ENCODE results near the gene DHX35.

DHX35 gene

GRCh38 chr20:39067526-39068216 lies 105.5 kb downstream of the DHX35 start:
- peak; percentile 38 for DNase-seq

- DNase-seq, result no peak
Measured at GRCh38 chr20:39069976-39070375, 107.8 kb downstream of the DHX35 start.

GRCh38 chr20:39070484-39071231 lies 108.5 kb downstream of the DHX35 start:
- DNase-seq, result peak; percentile 44

DNA sequence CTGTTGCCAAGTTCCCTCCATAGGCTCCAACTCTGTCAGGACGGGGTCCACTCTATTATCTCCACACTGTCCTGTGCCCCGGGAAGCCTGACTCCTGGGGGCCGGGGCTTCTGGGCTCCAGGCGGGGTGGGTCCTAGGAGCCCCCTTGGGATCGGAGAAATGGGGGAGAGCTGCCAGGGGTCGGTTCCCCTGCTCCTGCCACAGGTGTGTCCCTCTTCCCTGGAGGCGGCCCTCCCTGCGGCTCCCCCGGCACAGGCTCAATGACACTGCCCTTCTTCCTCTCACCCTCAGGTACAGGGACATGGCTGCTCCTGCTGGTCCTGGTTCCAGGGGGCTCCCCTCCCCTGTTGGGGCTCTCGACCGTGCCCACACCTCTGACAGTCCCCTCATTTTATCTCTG lies 110.0 kb downstream of the DHX35 start:
- no peak for DNase-seq

DNA sequence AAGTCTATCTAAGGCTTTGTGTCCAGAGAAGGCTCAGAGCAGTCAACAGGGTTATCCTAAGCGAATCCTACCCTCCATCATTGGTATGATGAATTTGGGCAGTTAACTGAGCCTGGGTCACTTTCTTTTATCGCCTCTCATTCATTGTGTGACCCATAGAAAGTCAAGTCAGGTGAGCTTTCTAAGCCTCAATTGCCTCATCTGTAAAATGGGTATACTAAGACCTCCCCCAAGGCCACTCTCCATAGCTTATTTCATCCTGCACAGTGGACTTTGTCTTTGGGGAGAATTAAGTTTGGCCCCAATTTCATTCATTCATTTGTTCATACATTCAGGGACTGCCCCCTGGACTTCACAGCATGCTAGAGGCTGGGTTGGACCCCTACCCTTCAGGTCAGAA lies 110.5 kb downstream of the DHX35 start:
- no peak for DNase-seq

DNA sequence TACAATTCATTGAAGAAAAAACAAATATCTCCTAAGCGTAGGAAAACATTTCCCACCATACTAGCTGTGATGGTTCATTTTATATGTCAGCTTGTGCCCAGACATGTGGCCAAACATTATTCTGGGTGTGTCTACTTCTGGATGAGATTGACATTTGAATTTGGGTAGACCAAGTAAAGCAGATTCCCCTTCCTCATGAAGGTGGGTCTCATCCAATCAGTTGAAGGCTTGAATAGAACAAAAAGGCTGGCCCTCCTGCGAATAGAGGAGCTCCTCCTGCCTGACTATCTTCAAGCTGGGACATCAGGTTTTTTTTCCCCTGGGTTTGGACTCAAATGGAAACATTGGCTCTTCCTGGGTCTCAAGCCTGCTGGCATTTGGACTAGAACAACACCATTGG lies 113.6 kb downstream of the DHX35 start:
- no peak for DNase-seq

DNA sequence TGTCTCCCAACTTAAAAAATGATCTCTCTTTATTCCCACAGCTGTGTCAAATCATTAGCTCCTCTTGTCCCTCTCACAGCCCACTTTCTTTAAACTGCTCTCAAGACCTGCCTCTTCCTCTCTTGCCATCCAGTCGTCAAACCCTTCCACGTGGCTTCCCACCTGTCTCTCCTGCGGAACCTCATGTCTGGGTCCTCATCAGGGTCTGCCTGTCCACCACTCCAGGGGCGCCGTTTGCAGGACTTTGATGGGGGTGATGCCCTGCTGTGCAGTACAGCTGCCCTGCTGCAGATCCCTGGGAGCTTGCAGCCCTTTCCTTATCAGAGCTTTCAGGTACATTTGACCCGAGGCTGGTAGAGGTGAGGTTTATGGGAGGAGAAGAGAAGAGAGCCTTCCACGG lies 114.8 kb downstream of the DHX35 start:
- no peak for DNase-seq

DNA sequence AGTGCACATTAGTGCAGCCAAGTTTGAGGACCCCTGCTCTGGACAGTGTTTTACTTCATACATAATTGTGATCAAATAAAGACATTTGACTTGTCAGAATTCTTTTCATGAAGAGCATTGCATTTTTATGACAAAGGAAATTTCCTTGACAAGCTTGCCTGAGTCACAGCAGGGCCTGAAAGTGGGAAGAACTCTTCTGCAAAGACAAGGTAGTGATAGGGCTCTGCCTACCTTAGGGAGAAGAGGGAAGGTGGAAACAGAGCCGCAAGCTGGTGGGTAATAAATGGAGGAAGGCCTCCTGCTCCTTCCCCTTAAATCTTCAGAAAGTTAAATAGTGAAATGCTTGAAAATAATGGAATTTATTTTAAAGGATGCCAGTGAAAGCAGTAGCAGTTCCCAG lies 118.2 kb downstream of the DHX35 start:
- DNase-seq, result no peak

- DNase-seq, result peak; percentile 42
Measured at GRCh38 chr20:39081255-39081654, 119.1 kb downstream of the DHX35 start.

- DNase-seq, result no peak
Measured at GRCh38 chr20:39082622-39083398, 120.7 kb downstream of the DHX35 start.

DNA sequence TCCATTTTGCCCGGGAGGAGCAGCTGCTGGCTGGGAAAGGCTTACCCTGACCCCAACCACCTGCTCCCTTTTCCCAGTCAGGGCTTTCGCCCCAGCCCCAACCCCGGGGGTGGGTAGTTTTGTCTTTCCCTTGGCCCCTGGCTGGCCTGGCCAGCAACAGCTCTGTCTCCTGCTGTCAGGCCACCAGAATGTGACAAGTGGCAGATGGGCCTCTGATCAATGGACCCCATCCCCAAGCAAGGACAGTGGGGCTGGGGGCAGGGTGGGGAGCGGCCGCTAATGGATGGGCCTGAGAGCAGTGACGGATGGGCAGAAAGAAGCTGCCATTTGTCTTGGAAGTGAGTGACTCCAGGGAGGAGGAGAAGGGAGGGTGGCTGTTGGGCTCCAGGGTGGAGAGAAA lies 121.6 kb downstream of the DHX35 start:
- DNase-seq, result no peak

- no peak for DNase-seq
Measured at GRCh38 chr20:39089029-39089428, 126.9 kb downstream of the DHX35 start.
